Cardiac muscle cell (in vitro differentiated cells and primary cell): Measurements from ENCODE around the gene NF1. TPM values are rescaled to one million over a fixed set of nuclear protein-coding genes. Genes with fewer than 3 reads are reported as not detected.

ENCODE experiments used
- DNase-seq, 2 donors: peaks; one replicate each; pipeline versions ENCODE4 v3.0.0 to v3.0.0-alpha.2; 2010 to 2017; ENCODE audit warnings: low read depth in 1 of 2, low spot score in 1 of 2
- H3K27ac ChIP-seq: fragments of 200-600 bp; sonication (generic); 2 replicates; pipeline ENCODE4 v1.5.1; 2016
- H3K27me3 ChIP-seq: fragments of 200-600 bp; sonication (generic); 2 replicates; pipeline ENCODE4 v1.6.0; 2016; ENCODE audit warnings: control low read depth
- H3K36me3 ChIP-seq: fragments of 200-600 bp; sonication (generic); 2 replicates; pipeline ENCODE4 v1.5.1; 2016; ENCODE audit warnings: control low read depth
- H3K4me1 ChIP-seq: fragments of 200-600 bp; sonication (generic); 2 replicates; pipeline ENCODE4 v1.8.1; 2017; ENCODE audit warnings: low read depth, mild to moderate bottlenecking, mixed run types
- H3K4me3 ChIP-seq: fragments of 200-600 bp; sonication (generic); 2 replicates; pipeline ENCODE4 v1.5.1; 2016; ENCODE audit warnings: mild to moderate bottlenecking
- H3K9me3 ChIP-seq: fragments of 200-600 bp; sonication (generic); 2 replicates; pipeline ENCODE4 v1.5.1; 2017; ENCODE audit warnings: low read depth, mild to moderate bottlenecking, control low read depth
- CTCF ChIP-seq: IDR thresholded peaks from 2 replicates; pipeline ENCODE4 v1.5.1; 2012; ENCODE audit warnings: low read depth, mild to moderate bottlenecking, low read length
- polyA plus RNA-seq: library from polyadenylated mRNA; unstranded; fragments of >200 nt; fragmentation: Nextera tagmentation; extraction: Ambion mirVana; gene quantifications from 2 replicates; pipeline ENCODE4 v1.2.1, GENCODE V29; 2016
- total RNA-seq: library from RNA; depleted of rRNA; stranded (reverse); fragments of >200 nt; gene quantifications from 2 replicates; pipeline ENCODE4 v1.2.3, GENCODE V29; 2016

NF1 gene
- total and polyA plus RNA-seq, 2 experiments from 2014 or later, result 17.7 to 32.9 TPM

- Histone ChIP-seq H3K9me3 (no peaks in the 10 kb centered on the region), H3K27me3 (no peaks in the 10 kb centered on the region), H3K36me3 (no peaks in the 10 kb centered on the region), H3K27ac (no peak overlapping the region), H3K4me1 (peaks cover 6% of the 10 kb centered on the region), H3K4me3 (no peak overlapping the region)
- TF ChIP-seq CTCF, result no peak
- no peak for DNase-seq
Measured at GRCh38 chr17:31144836-31145235, 50.1 kb downstream of the NF1 start.

- Histone ChIP-seq H3K36me3 (no peaks in the 10 kb centered on the region), H3K27me3 (no peaks in the 10 kb centered on the region), H3K27ac (peak overlapping the region; percentile 62), H3K9me3 (no peaks in the 10 kb centered on the region), H3K4me3 (no peak overlapping the region), H3K4me1 (peaks cover 6% of the 10 kb centered on the region)
- no peak for TF ChIP-seq CTCF
- DNase-seq, result peak in 1 of 2 donors; percentile 35
Measured at GRCh38 chr17:31147507-31148202, 52.9 kb downstream of the NF1 start.

- no peak for TF ChIP-seq CTCF
- Histone ChIP-seq H3K4me3 (no peak overlapping the region), H3K27ac (no peak overlapping the region), H3K9me3 (no peaks in the 10 kb centered on the region), H3K36me3 (no peaks in the 10 kb centered on the region), H3K4me1 (peaks cover 6% of the 10 kb centered on the region), H3K27me3 (no peaks in the 10 kb centered on the region)
- DNase-seq, result peak in 1 of 2 donors; percentile 31
Measured at GRCh38 chr17:31148205-31148604, 53.4 kb downstream of the NF1 start.

- no peak for DNase-seq
- Histone ChIP-seq H3K9me3 (no peaks in the 10 kb centered on the region), H3K4me1 (no peaks in the 10 kb centered on the region), H3K36me3 (peaks cover 11% of the 10 kb centered on the region), H3K4me3 (no peak overlapping the region), H3K27me3 (no peaks in the 10 kb centered on the region), H3K27ac (no peak overlapping the region)
- TF ChIP-seq CTCF, result no peak
Measured at GRCh38 chr17:31152271-31152670, 57.5 kb downstream of the NF1 start.

GRCh38 chr17:31155208-31155810, 60.5 kb downstream of the NF1 start:
- no peak overlapping the region for H3K27ac ChIP-seq
- no peak for DNase-seq
- no peaks in the 10 kb centered on the region for H3K27me3 ChIP-seq
- no peak overlapping the region for H3K4me3 ChIP-seq
- peaks cover 24% of the 10 kb centered on the region for H3K36me3 ChIP-seq
- H3K9me3 ChIP-seq, result no peaks in the 10 kb centered on the region
- no peak for TF ChIP-seq CTCF
- no peaks in the 10 kb centered on the region for H3K4me1 ChIP-seq
